H1 (cell line): ENCODE data around the gene TFB2M. TPM values are rescaled to one million over a fixed set of nuclear protein-coding genes. Genes with fewer than 3 reads are reported as not detected.

Experiments
- CTCF ChIA-PET: fragments of 300-600 bp; sonication (Branson Sonifier 250); formaldehyde crosslinking; loops from one replicate; lab custom pipeline; 2021; ENCODE audit not compliant: partially characterized antibody; lab: Charles Lee
- POLR2A ChIA-PET: fragments of 300-600 bp; sonication (Branson Sonifier 250); formaldehyde crosslinking; loops from one replicate; lab custom pipeline; 2021; ENCODE audit warnings: inconsistent platforms; ENCODE audit not compliant: partially characterized antibody; lab: Charles Lee
- DNase-seq, 2 experiments: peaks; one replicate each; pipeline versions ENCODE4 v3.0.0 to v3.0.0-alpha.2; 2010 to 2022; ENCODE audit warnings: low spot score in 2 of 2, low read depth in 1 of 2, mixed read lengths in 1 of 2
- FAIRE-seq: peaks from 2 replicates; lab custom pipeline; 2011; peaks lifted over from hg19 to GRCh38; lab: Jason Lieb, UNC
- H2AFZ ChIP-seq: 2 replicates; pipeline ENCODE4 v1.8.1; 2012; ENCODE audit warnings: low read length, inconsistent platforms
- H2AK5ac ChIP-seq: 2 replicates; pipeline ENCODE4 v1.6.1; 2013; ENCODE audit warnings: low read depth, low read length
- H2BK120ac ChIP-seq: replicated peaks from 2 replicates; pipeline ENCODE3; 2013; ENCODE audit warnings: low read depth, low read length, inconsistent platforms
- H2BK12ac ChIP-seq: 2 replicates; pipeline ENCODE4 v1.6.1; 2013; ENCODE audit warnings: low read depth, low read length
- H2BK15ac ChIP-seq: 2 replicates; pipeline ENCODE4 v1.6.1; 2013; ENCODE audit warnings: low read length
- H2BK20ac ChIP-seq: 2 replicates; pipeline ENCODE4 v1.6.1; 2013; ENCODE audit warnings: low read length
- H2BK5ac ChIP-seq: 2 replicates; pipeline ENCODE4 v1.6.1; 2013; ENCODE audit warnings: low read depth, low read length
- H3K14ac ChIP-seq: 2 replicates; pipeline ENCODE4 v1.6.1; 2013; ENCODE audit warnings: inconsistent platforms; ENCODE audit not compliant: insufficient read length
- H3K18ac ChIP-seq: 2 replicates; pipeline ENCODE4 v1.6.1; 2013; ENCODE audit warnings: low read length; ENCODE audit errors: extremely low read depth
- H3K23ac ChIP-seq: 2 replicates; pipeline ENCODE4 v1.6.1; 2013; ENCODE audit warnings: inconsistent platforms; ENCODE audit not compliant: insufficient read length
- H3K23me2 ChIP-seq: 2 replicates; pipeline ENCODE4 v1.6.1; 2013; ENCODE audit warnings: low read depth, low read length
- H3K27ac ChIP-seq: 2 replicates; pipeline ENCODE4 v1.6.1; 2011; ENCODE audit warnings: low read depth, low read length, inconsistent platforms
- H3K27me3 ChIP-seq, 4 experiments: replicated peaks in 1 of 4; 1 replicate in 1 of 4; 2 replicates in 3 of 4; pipeline versions ENCODE4 v1.6.1 to v1.8.1; 2011 to 2013; ENCODE audit warnings: low read length in 3 of 4, mild to moderate bottlenecking in 3 of 4, inconsistent platforms in 2 of 4, mixed read lengths in 2 of 4, moderate library complexity in 1 of 4; ENCODE audit not compliant: control insufficient read depth in 3 of 4, insufficient read depth in 3 of 4; ENCODE audit errors: extremely low read depth in 1 of 4
- H3K36me3 ChIP-seq, 4 experiments: 2 replicates each; pipeline versions ENCODE4 v1.6.1 to v1.8.1; 2011 to 2013; ENCODE audit warnings: mild to moderate bottlenecking in 4 of 4, low read length in 3 of 4, moderate library complexity in 2 of 4, control low read depth in 1 of 4, inconsistent platforms in 1 of 4; ENCODE audit not compliant: insufficient read depth in 4 of 4, control insufficient read depth in 2 of 4
- H3K4ac ChIP-seq: replicated peaks from 2 replicates; pipeline ENCODE3; 2013; ENCODE audit warnings: low read length, low read depth, mixed read lengths, inconsistent platforms; ENCODE audit not compliant: insufficient read length
- H3K4me1 ChIP-seq, 4 experiments: replicated peaks in 1 of 4; 1 replicate in 1 of 4; 2 replicates in 3 of 4; pipeline versions ENCODE4 v1.6.1 to v1.8.1; 2011 to 2013; ENCODE audit warnings: low read length in 3 of 4, inconsistent platforms in 2 of 4, mixed read lengths in 1 of 4; ENCODE audit not compliant: insufficient read depth in 4 of 4, control insufficient read depth in 3 of 4
- H3K4me2 ChIP-seq, 2 experiments: 2 replicates each; pipeline versions ENCODE4 v1.6.1 to v1.8.1; 2011 to 2013; ENCODE audit warnings: low read depth in 2 of 2, low read length in 2 of 2, control low read depth in 1 of 2, inconsistent platforms in 1 of 2, mild to moderate bottlenecking in 1 of 2; ENCODE audit not compliant: insufficient read depth in 1 of 2
- H3K4me3 ChIP-seq, 4 experiments: fragments of 200-600, 300-600 bp in 1 of 4; sonication (generic), shearing (Covaris generic), sonication (Bioruptor Twin) in 1 of 4; 2 replicates each; pipeline versions ENCODE4 v1.5.1 to v1.8.1; 2011 to 2016; ENCODE audit warnings: low read length in 4 of 4, low read depth in 3 of 4, control low read depth in 2 of 4, inconsistent platforms in 2 of 4, mild to moderate bottlenecking in 2 of 4, mixed read lengths in 1 of 4, moderate library complexity in 1 of 4; ENCODE audit not compliant: insufficient read depth in 2 of 4; ENCODE audit errors: extremely low read depth in 1 of 4
- H3K56ac ChIP-seq: replicated peaks from 2 replicates; pipeline ENCODE3; 2013; ENCODE audit warnings: low read depth, mild to moderate bottlenecking, mixed read lengths, low read length, inconsistent platforms; ENCODE audit not compliant: insufficient read length
- H3K79me1 ChIP-seq: 2 replicates; pipeline ENCODE4 v1.6.1; 2013; ENCODE audit warnings: low read depth, low read length, control low read depth
- H3K79me2 ChIP-seq, 2 experiments: 2 replicates each; pipeline versions ENCODE4 v1.6.1 to v1.8.1; 2012 to 2013; ENCODE audit warnings: low read length in 2 of 2, mild to moderate bottlenecking in 2 of 2, inconsistent platforms in 1 of 2; ENCODE audit not compliant: insufficient read depth in 2 of 2, control insufficient read depth in 1 of 2
- H3K9ac ChIP-seq, 4 experiments: replicated peaks in 1 of 4; 1 replicate in 1 of 4; 2 replicates in 3 of 4; pipeline versions ENCODE4 v1.6.1 to v1.8.1; 2011 to 2013; ENCODE audit warnings: low read depth in 3 of 4, low read length in 3 of 4, control low read depth in 2 of 4, mild to moderate bottlenecking in 2 of 4, moderate library complexity in 2 of 4, inconsistent platforms in 1 of 4; ENCODE audit errors: extremely low read depth in 1 of 4
- H3K9me3 ChIP-seq, 2 experiments: 2 replicates each; pipeline versions ENCODE4 v1.6.1 to v1.8.1; 2012 to 2013; ENCODE audit warnings: mild to moderate bottlenecking in 2 of 2, moderate library complexity in 2 of 2, control low read depth in 1 of 2, inconsistent platforms in 1 of 2, low read depth in 1 of 2, low read length in 1 of 2, mixed read lengths in 1 of 2; ENCODE audit not compliant: insufficient read depth in 2 of 2
- H4K20me1 ChIP-seq, 2 experiments: replicated peaks in 1 of 2; 2 replicates each; pipeline versions ENCODE3 to v1.8.1; 2011 to 2013; ENCODE audit warnings: inconsistent platforms in 2 of 2, low read length in 2 of 2, mild to moderate bottlenecking in 1 of 2; ENCODE audit not compliant: insufficient read depth in 2 of 2, control insufficient read depth in 1 of 2
- H4K5ac ChIP-seq: 2 replicates; pipeline ENCODE4 v1.6.1; 2013; ENCODE audit warnings: low read length, low read depth, mixed read lengths, inconsistent platforms; ENCODE audit not compliant: insufficient read length
- H4K8ac ChIP-seq: 2 replicates; pipeline ENCODE4 v1.8.0; 2013; ENCODE audit warnings: mild to moderate bottlenecking, moderate library complexity, low read length, inconsistent platforms; ENCODE audit not compliant: insufficient read depth; ENCODE audit errors: extremely low read depth
- H4K91ac ChIP-seq: replicated peaks from 2 replicates; pipeline ENCODE3; 2013; ENCODE audit warnings: low read length, mixed read lengths, inconsistent platforms; ENCODE audit not compliant: insufficient read length
- ASH2L ChIP-seq: fragments of 200-600, 300-600 bp; sonication (generic); IDR thresholded peaks from one replicate; pipeline ENCODE4 v1.7.1; 2017; ENCODE audit warnings: low read length
- GABPA ChIP-seq: IDR thresholded peaks from 2 replicates; pipeline ENCODE4 v1.6.1; 2011; ENCODE audit warnings: mild to moderate bottlenecking, low read length, moderate library complexity, borderline replicate concordance; ENCODE audit not compliant: insufficient read depth
- HDAC2 ChIP-seq, 2 experiments: fragments of 300-600 bp in 1 of 2; sonication (generic) in 1 of 2; IDR thresholded peaks; 2 replicates each; pipeline ENCODE4 v1.6.1; 2011 to 2012; ENCODE audit warnings: low read depth in 2 of 2, low read length in 2 of 2, mild to moderate bottlenecking in 2 of 2, moderate library complexity in 2 of 2, borderline replicate concordance in 1 of 2, inconsistent platforms in 1 of 2
- KDM1A ChIP-seq: fragments of 200-600, 300-600 bp; sonication (generic); IDR thresholded peaks from 2 replicates; pipeline ENCODE4 v1.7.1; 2016; ENCODE audit warnings: mild to moderate bottlenecking, low read length, borderline replicate concordance
- MAFK ChIP-seq: IDR thresholded peaks from 2 replicates; pipeline ENCODE4 v1.6.1; 2012; ENCODE audit warnings: low read depth, mild to moderate bottlenecking, improper control_type of control experiment, low read length
- SIX5 ChIP-seq: IDR thresholded peaks from 2 replicates; pipeline ENCODE4 v1.6.1; 2011; ENCODE audit warnings: mild to moderate bottlenecking, low read depth, low read length
- SP4 ChIP-seq: IDR thresholded peaks from 2 replicates; pipeline ENCODE4 v1.6.1; 2012; ENCODE audit warnings: low read length, inconsistent platforms
- WGBS, 2 experiments: shearing (Covaris generic) in 1 of 2; methylation state at CpG; one replicate each; pipeline versions ENCODE4 v1.1.6 to v1.1.7; 2013 to 2015; ENCODE audit warnings: low lambda C conversion rate in 2 of 2, mixed read lengths in 2 of 2, inconsistent platforms in 1 of 2, low coverage in 1 of 2, missing lambda C conversion rate in 1 of 2; ENCODE audit not compliant: insufficient replicate concordance in 2 of 2, insufficient coverage in 1 of 2, insufficient read length in 1 of 2; ENCODE audit errors: extremely low coverage in 1 of 2, missing lambda C conversion rate in 1 of 2; 5-methylcytosine and 5-hydroxymethylcytosine counted together
- long read RNA-seq, 2 experiments: library from RNA in 1 of 2; library from capped mRNA in 1 of 2; stranded (forward); transcript quantifications; one replicate each; pipeline ENCODE4 v2.0.0, GENCODE V29; 2021; ENCODE audit warnings: inconsistent platforms in 1 of 2
- polyA minus RNA-seq, 3 experiments: library from RNA; depleted of rRNA, polyadenylated mRNA; stranded (reverse); fragments of >200 nt; gene quantifications; 1 replicate in 2 of 3; 2 replicates in 1 of 3; pipeline ENCODE4 v1.2.3, GENCODE V29; 2011
- polyA plus RNA-seq, 7 experiments: library from polyadenylated mRNA; depleted of rRNA in 3 of 7; stranded (reverse) in 5 of 7; unstranded in 2 of 7; fragments of >200 nt in 5 of 7; fragments of 200-250 nt in 2 of 7; gene quantifications; 1 replicate in 5 of 7; 2 replicates in 1 of 7; 4 replicates in 1 of 7; pipeline versions ENCODE4 v1.2.1 to v1.2.3, GENCODE V29; 2011 to 2013; ENCODE audit warnings: missing spikeins in 2 of 7, mixed read lengths in 2 of 7
- total RNA-seq: library from RNA; stranded (reverse); fragmentation: NEBNext Ultra II Directional; extraction: Animal tissue kit (Norgen Biotek cat#: 25700); gene quantifications from 2 replicates; pipeline ENCODE4 v1.2.1, GENCODE V29; 2021
- TF ChIP-seq, protein P1 (sequence below): IDR thresholded peaks from 2 replicates; pipeline ENCODE4 v1.6.1; 2012; ENCODE audit warnings: inconsistent platforms

TFB2M gene
- total RNA-seq (20.5 and 22.0 TPM in 2 replicates), polyA plus RNA-seq (2011; rRNA removed) (6.9 and 10.4 TPM in 2 replicates), polyA minus RNA-seq (2011; rRNA and poly(A)+ RNA removed) (6.2 and 7.3 TPM in 2 replicates)
- polyA plus RNA-seq (2011; cell fraction: cytosol; rRNA removed) = 14.1 TPM
- 7.5 TPM for polyA plus RNA-seq (2011; cell fraction: nucleus; rRNA removed)
- polyA plus RNA-seq (2012, experiment 1 of 2) = 11.9 to 20.8 TPM (median 14.0 TPM) in 4 replicates
- polyA plus RNA-seq (2012, experiment 2 of 2) = 2.5 TPM
- polyA plus RNA-seq (2013, experiment 1 of 2) = 16.2 TPM
- polyA plus RNA-seq (2013, experiment 2 of 2) = 16.4 TPM
- polyA minus RNA-seq (2011; cell fraction: cytosol; rRNA and poly(A)+ RNA removed) = 6.2 TPM
- 9.0 TPM for polyA minus RNA-seq (2011; cell fraction: nucleus; rRNA and poly(A)+ RNA removed)
- long read RNA-seq, experiment 1, transcript TFB2M-201 (8 exons, 1,848 nt) = major isoform, 32 of 44 reads
- long read RNA-seq, experiment 1, partial matches to known transcripts = 9 of 44 reads
- long read RNA-seq, experiment 1, other reads (novel, unspliced or antisense) = 3 of 44 reads
- long read RNA-seq, experiment 2, transcript TFB2M-201 (8 exons, 1,848 nt) = major isoform, 88 of 104 reads
- long read RNA-seq, experiment 2, partial matches to known transcripts = 1 of 104 reads
- long read RNA-seq, experiment 2, other reads (novel, unspliced or antisense) = 15 of 104 reads

DNA sequence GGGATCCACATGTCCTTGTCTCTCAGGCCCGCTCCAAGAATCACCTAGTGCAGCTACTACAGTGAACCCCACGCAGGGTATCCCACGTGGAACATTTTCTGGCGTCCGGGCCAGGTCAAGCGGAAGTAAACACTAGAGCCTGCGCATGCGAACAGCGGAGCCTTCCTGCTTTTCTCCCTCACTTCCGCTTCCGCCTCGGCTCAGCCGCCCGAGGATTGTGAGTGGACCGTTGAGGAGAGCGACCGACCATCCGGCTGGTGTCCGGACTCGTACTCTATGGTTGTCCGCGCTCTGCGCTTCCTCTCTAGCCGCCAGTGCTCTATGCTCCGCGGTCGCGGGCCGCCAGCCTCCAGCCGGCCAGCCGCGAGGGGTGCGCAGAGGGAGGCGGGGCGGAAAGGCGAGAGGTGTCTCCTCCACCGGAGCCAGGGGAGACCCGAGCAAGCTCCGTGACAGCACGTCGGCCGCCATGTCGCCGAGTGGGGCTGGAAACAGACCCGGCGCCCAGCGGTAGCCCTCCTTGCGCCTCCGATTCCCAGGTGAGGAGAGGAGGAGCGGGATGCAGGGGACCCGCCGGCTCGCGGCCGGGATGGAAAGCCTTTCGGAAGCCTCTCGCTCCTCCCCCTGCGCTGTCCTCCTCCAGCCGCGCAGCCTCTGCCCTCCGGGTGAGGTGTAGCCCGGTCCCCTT lies at the start of gene TFB2M, which contains the start of gene CNST:
TSS of gene TFB2M (minus strand) at position 134 of the 685 bp plus-strand sequence. CDS start at position 11, 123 bp downstream.
TSS of gene CNST (plus strand) at position 329 of the 685 bp plus-strand sequence. CDS start 25,107 bp downstream, outside the sequence.
- Histone ChIP-seq H3K14ac (no peak within 1 kb of the TSS), H3K23me2 (no peaks in the 10 kb centered on the region), H3K79me2 (peaks cover 7 to 71% of the 10 kb centered on the region in 2 experiments), H3K18ac (peak within 1 kb of the TSS; percentile 65; the same call in 1 of the 2 replicates), H2AFZ (peak within 1 kb of the TSS; percentile 95), H2BK20ac (no peak within 1 kb of the TSS), H2AK5ac (no peak within 1 kb of the TSS), H3K27me3 (no peaks in the 10 kb centered on the region), H3K36me3 (peaks cover 0 to 8% (median 3%) of the 10 kb centered on the region in 4 experiments; a peak in 2 of 8 replicates), H3K9me3 (no peaks in the 10 kb centered on the region), H3K4me3 (peak within 1 kb of the TSS; percentile 81 to 98 (median 96)), H3K27ac (peak within 1 kb of the TSS; percentile 66), H4K20me1 (peaks cover 0 to 2% of the 10 kb centered on the region in 2 experiments), H4K91ac (no peak within 1 kb of the TSS), H2BK15ac (no peak within 1 kb of the TSS), H3K56ac (peak within 1 kb of the TSS; percentile 52), H3K79me1 (no peaks in the 10 kb centered on the region; the same call in 1 of the 2 replicates), H2BK12ac (no peak within 1 kb of the TSS), H3K4me1 (peaks cover 0 to 5% (median 2%) of the 10 kb centered on the region in 4 experiments; a peak in 2 of 7 replicates), H3K4me2 (peak within 1 kb of the TSS; percentile 62 to 72), H4K5ac (peak within 1 kb of the TSS; percentile 69), H3K4ac (no peak within 1 kb of the TSS), H4K8ac (peak within 1 kb of the TSS; percentile 97), H2BK120ac (no peak within 1 kb of the TSS), H3K9ac (peak within 1 kb of the TSS; percentile 67 to 84 (median 80)), H2BK5ac (peak within 1 kb of the TSS; percentile 90; the same call in 1 of the 2 replicates), H3K23ac (no peak within 1 kb of the TSS)
- peak; percentile 94 to 97 for DNase-seq
- FAIRE-seq = peak; percentile 88
- CTCF ChIA-PET = interaction anchor here (0.6 to 2.1 kb wide), 6 partner anchors 13 to 1367 kb away, joined by 3 to 7 read pairs (median 4); no protein-coding TSS in a partner anchor
- WGBS, 2 experiments = 2% methylated on average over 49 of the region's 62 CpGs; no CpG with 5 or more reads in 1 of the 2 experiments
- POLR2A ChIA-PET = interaction anchor here (1.1 to 3.8 kb wide), 6 partner anchors 9 to 60 kb away, joined by 3 to 17 read pairs (median 6); partner anchors contain the start of gene SMYD3
- no peak for TF ChIP-seq MAFK
- TF ChIP-seq GABPA = peak; percentile 89
- peak; percentile 87 for TF ChIP-seq ASH2L
- TF ChIP-seq KDM1A = no peak
- TF ChIP-seq, protein P1, sequence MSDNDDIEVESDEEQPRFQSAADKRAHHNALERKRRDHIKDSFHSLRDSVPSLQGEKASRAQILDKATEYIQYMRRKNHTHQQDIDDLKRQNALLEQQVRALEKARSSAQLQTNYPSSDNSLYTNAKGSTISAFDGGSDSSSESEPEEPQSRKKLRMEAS = peak; percentile 81
- 0 out of 4 replicates have a peak, but pooled peaks of 1 of the 2 experiments have one; percentile 67 for TF ChIP-seq HDAC2 (IDR thresholded peaks at IDR 0.05; ENCODE audit: borderline replicate concordance in 1 of 2, low read depth in 2 of 2, low read length in 2 of 2)
- TF ChIP-seq SP4 = 0 out of 2 replicates have a peak, but pooled peaks have one; percentile 4
- no peak for TF ChIP-seq SIX5
